ENCODE measurements around the gene JDP2.

- TF ChIP-seq CTCF (IDR thresholded peaks at IDR 0.05) (peak; percentile 43), EZH2 (IDR thresholded peaks at IDR 0.05; ENCODE audit: borderline replicate concordance, insufficient read depth, low read depth, low read length, poor library complexity, severe bottlenecking) (no peak)
Observed at GRCh38 chr14:75515629-75515996, 87.8 kb downstream of the JDP2 start.

All from B cell (primary cell).